Neural progenitor cell (in vitro differentiated cells): ENCODE measurements around the gene CNPY2.

Experiments used
- EZH2phosphoT487 ChIP-seq: fragments of 200-600 bp; sonication (generic); IDR thresholded peaks from 2 replicates; pipeline ENCODE4 v1.6.1; 2017; ENCODE audit warnings: antibody characterized with exemption
- TF ChIP-seq, protein P1 (sequence below): fragments of 200-600 bp; sonication (generic); IDR thresholded peaks from 2 replicates; pipeline ENCODE4 v1.5.1; 2017; ENCODE audit warnings: antibody characterized with exemption, mild to moderate bottlenecking

DNA sequence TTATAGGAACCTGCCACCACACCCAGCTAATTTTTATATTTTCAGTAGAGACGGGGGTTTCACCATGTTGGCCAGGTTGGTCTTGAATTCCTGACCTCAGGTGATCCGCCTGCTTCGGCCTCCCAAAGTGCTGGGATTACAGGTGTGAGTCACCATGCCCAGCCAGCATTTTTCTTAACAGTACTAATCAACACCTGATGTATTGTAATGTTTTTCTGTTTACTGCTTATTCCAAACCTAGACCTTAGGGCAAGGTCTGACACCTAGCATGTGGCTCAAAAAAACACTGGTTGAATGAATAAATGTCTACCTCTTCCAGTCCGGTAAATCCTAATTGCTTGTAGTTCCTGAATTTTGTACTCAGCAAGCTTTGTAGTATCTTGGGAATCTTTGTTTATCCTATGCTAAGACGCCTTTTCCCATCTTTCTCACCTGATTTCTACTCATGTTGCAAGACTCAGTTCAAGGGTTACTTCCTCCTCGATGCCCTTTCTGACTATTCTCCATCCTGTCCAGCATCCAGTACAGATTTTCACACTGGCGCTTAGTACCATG is 15.2 kb upstream of the CNPY2 start:
- TF ChIP-seq EZH2phosphoT487 = no peak
- TF ChIP-seq, protein P1, sequence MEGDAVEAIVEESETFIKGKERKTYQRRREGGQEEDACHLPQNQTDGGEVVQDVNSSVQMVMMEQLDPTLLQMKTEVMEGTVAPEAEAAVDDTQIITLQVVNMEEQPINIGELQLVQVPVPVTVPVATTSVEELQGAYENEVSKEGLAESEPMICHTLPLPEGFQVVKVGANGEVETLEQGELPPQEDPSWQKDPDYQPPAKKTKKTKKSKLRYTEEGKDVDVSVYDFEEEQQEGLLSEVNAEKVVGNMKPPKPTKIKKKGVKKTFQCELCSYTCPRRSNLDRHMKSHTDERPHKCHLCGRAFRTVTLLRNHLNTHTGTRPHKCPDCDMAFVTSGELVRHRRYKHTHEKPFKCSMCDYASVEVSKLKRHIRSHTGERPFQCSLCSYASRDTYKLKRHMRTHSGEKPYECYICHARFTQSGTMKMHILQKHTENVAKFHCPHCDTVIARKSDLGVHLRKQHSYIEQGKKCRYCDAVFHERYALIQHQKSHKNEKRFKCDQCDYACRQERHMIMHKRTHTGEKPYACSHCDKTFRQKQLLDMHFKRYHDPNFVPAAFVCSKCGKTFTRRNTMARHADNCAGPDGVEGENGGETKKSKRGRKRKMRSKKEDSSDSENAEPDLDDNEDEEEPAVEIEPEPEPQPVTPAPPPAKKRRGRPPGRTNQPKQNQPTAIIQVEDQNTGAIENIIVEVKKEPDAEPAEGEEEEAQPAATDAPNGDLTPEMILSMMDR = no peak
